Keratinocyte (primary cell): ENCODE measurements around the gene SLC8A1. TPM values are rescaled to one million over a fixed set of nuclear protein-coding genes. Genes with fewer than 3 reads are reported as not detected.

Experiments
- DNase-seq: peaks from one replicate; pipeline ENCODE4 v3.0.0-alpha.2; 2011; ENCODE audit warnings: low read depth, missing footprints, low spot score
- FAIRE-seq: peaks from 2 replicates; lab custom pipeline; 2011; peaks lifted over from hg19 to GRCh38; lab: Jason Lieb, UNC
- H2AFZ ChIP-seq: 2 replicates; pipeline ENCODE4 v1.6.0; 2012; ENCODE audit warnings: low read length, control low read depth, inconsistent platforms; ENCODE audit not compliant: control insufficient read depth
- H3K27ac ChIP-seq: 2 replicates; pipeline ENCODE4 v1.5.1; 2011; ENCODE audit warnings: low read length; ENCODE audit not compliant: control insufficient read depth, insufficient read depth
- H3K27me3 ChIP-seq: 3 replicates; pipeline ENCODE4 v1.6.0; 2011; ENCODE audit warnings: low read length; ENCODE audit not compliant: control insufficient read depth, insufficient read depth; ENCODE audit errors: extremely low read depth
- H3K36me3 ChIP-seq, 2 experiments: 2 replicates in 1 of 2; 3 replicates in 1 of 2; pipeline ENCODE4 v1.5.1; 2011; ENCODE audit warnings: low read length in 2 of 2, mild to moderate bottlenecking in 1 of 2; ENCODE audit not compliant: control insufficient read depth in 2 of 2, insufficient read depth in 2 of 2; ENCODE audit errors: extremely low read depth in 1 of 2
- H3K4me1 ChIP-seq: 3 replicates; pipeline ENCODE4 v1.5.1; 2011; ENCODE audit warnings: low read length; ENCODE audit not compliant: control insufficient read depth, insufficient read depth; ENCODE audit errors: extremely low read depth
- H3K4me2 ChIP-seq: 3 replicates; pipeline ENCODE4 v1.6.0; 2011; ENCODE audit warnings: low read depth, low read length; ENCODE audit not compliant: control insufficient read depth, insufficient read depth; ENCODE audit errors: extremely low read depth
- H3K4me3 ChIP-seq, 3 experiments: fragments of 200-600 bp in 1 of 3; sonication (generic) in 1 of 3; 2 replicates in 2 of 3; 3 replicates in 1 of 3; pipeline ENCODE4 v1.5.1; 2011 to 2016; ENCODE audit warnings: low read length in 3 of 3, mild to moderate bottlenecking in 3 of 3, control low read depth in 2 of 3, inconsistent platforms in 1 of 3, low read depth in 1 of 3, mixed read lengths in 1 of 3, mixed run types in 1 of 3, moderate library complexity in 1 of 3; ENCODE audit not compliant: control insufficient read depth in 2 of 3, insufficient read depth in 2 of 3; ENCODE audit errors: extremely low read depth in 1 of 3
- H3K79me2 ChIP-seq: 2 replicates; pipeline ENCODE4 v1.6.0; 2012; ENCODE audit warnings: low read length; ENCODE audit not compliant: control insufficient read depth, insufficient read depth
- H3K9ac ChIP-seq: 3 replicates; pipeline ENCODE4 v1.6.0; 2011; ENCODE audit warnings: low read length; ENCODE audit not compliant: control insufficient read depth, insufficient read depth; ENCODE audit errors: extremely low read depth
- H3K9me1 ChIP-seq: 3 replicates; pipeline ENCODE4 v1.6.0; 2011; ENCODE audit warnings: low read length; ENCODE audit not compliant: control insufficient read depth, insufficient read depth; ENCODE audit errors: extremely low read depth
- H3K9me3 ChIP-seq: 2 replicates; pipeline ENCODE4 v1.5.1; 2012; ENCODE audit warnings: low read depth, low read length; ENCODE audit not compliant: control insufficient read depth
- H4K20me1 ChIP-seq: 3 replicates; pipeline ENCODE4 v1.6.0; 2011; ENCODE audit warnings: low read length; ENCODE audit not compliant: control insufficient read depth, insufficient read depth; ENCODE audit errors: extremely low read depth
- CTCF ChIP-seq, 3 experiments: IDR thresholded peaks in 1 of 3; conservative IDR thresholded peaks in 1 of 3; optimal IDR thresholded peaks in 1 of 3; 2 replicates in 2 of 3; 3 replicates in 1 of 3; pipeline versions ENCODE3 to v1.5.1; 2011; ENCODE audit warnings: low read length in 3 of 3, mild to moderate bottlenecking in 3 of 3, moderate library complexity in 2 of 3, control low read depth in 1 of 3, inconsistent platforms in 1 of 3; ENCODE audit not compliant: insufficient read depth in 2 of 3; ENCODE audit errors: extremely low read depth in 1 of 3
- EZH2 ChIP-seq: IDR thresholded peaks from one replicate; pipeline ENCODE4 v1.6.1; 2012; ENCODE audit warnings: inconsistent platforms, mild to moderate bottlenecking, low read length, moderate library complexity
- dilution Hi-C: fragments of 300-500 bp; cut with MboI; formaldehyde crosslinking; loops from one replicate; pipeline ENCODE4 v1.7.0; 2020; ENCODE audit warnings: low sequenced_read_pairs; ENCODE audit not compliant: extremely low pct_ligation_motif_present
- polyA plus RNA-seq, 5 experiments: library from polyadenylated mRNA; depleted of rRNA in 3 of 5; stranded (reverse) in 3 of 5; stranded (forward) in 1 of 5; unstranded in 1 of 5; fragments of >200 nt; gene quantifications; 1 replicate in 1 of 5; 2 replicates in 3 of 5; 3 replicates in 1 of 5; pipeline versions ENCODE4 v1.2.1 to v1.2.3, GENCODE V29; 2011 to 2012; ENCODE audit warnings: missing spikeins in 2 of 5, low read depth in 1 of 5, low replicate concordance in 1 of 5

Gene SLC8A1
- polyA plus RNA-seq, 1 donor (not counting 4 experiments of a cell fraction or from before 2014, with no cell fraction given) = 2.7 TPM

- Histone ChIP-seq H4K20me1 (no peaks in the 10 kb centered on the region), H3K36me3 (no peaks in the 10 kb centered on the region), H3K27me3 (no peaks in the 10 kb centered on the region), H3K9ac (no peak overlapping the region), H2AFZ (no peak overlapping the region), H3K27ac (no peak overlapping the region), H3K9me3 (no peaks in the 10 kb centered on the region), H3K4me2 (no peak overlapping the region), H3K9me1 (no peaks in the 10 kb centered on the region), H3K4me3 (no peak overlapping the region), H3K79me2 (no peaks in the 10 kb centered on the region), H3K4me1 (no peaks in the 10 kb centered on the region)
- dilution Hi-C loops = no loop called here
- FAIRE-seq (no peak), DNase-seq (no peak)
- TF ChIP-seq EZH2 = no peak
- no peak for TF ChIP-seq CTCF (optimal IDR thresholded peaks at IDR 0.05 in 1 of 3, IDR thresholded peaks at IDR 0.05 in 1 of 3, conservative IDR thresholded peaks at IDR 0.05 in 1 of 3; ENCODE audit: extremely low read depth in 1 of 3, insufficient read depth in 2 of 3, low read length in 3 of 3)
Observed at GRCh38 chr2:40123326-40123725, 328.6 kb downstream of the SLC8A1 start.

- Histone ChIP-seq H3K4me2 (no peak overlapping the region), H3K4me1 (no peaks in the 10 kb centered on the region), H3K36me3 (no peaks in the 10 kb centered on the region), H4K20me1 (no peaks in the 10 kb centered on the region), H3K4me3 (no peak overlapping the region), H3K9me3 (no peaks in the 10 kb centered on the region), H2AFZ (no peak overlapping the region), H3K79me2 (no peaks in the 10 kb centered on the region), H3K27me3 (no peaks in the 10 kb centered on the region), H3K9me1 (no peaks in the 10 kb centered on the region), H3K27ac (no peak overlapping the region), H3K9ac (no peak overlapping the region)
- dilution Hi-C loops = no loop called here
- FAIRE-seq (no peak), DNase-seq (no peak)
- TF ChIP-seq CTCF (optimal IDR thresholded peaks at IDR 0.05 in 1 of 3, IDR thresholded peaks at IDR 0.05 in 1 of 3, conservative IDR thresholded peaks at IDR 0.05 in 1 of 3; ENCODE audit: extremely low read depth in 1 of 3, insufficient read depth in 2 of 3, low read length in 3 of 3) (no peak), EZH2 (no peak)
Observed at GRCh38 chr2:40120957-40121356, 330.9 kb downstream of the SLC8A1 start.
